K562 (cell line): ENCODE measurements around the gene TM4SF4. TPM values are rescaled to one million over a fixed set of nuclear protein-coding genes. Genes with fewer than 3 reads are reported as not detected.

Source experiments
- ATAC-seq: fragments of 200-7000 bp; cut with Tn5 transposase; 3 replicates; pipeline ENCODE4 v1.9.1; 2020; ENCODE audit warnings: moderate library complexity
- BruUV-seq: library from RNA; stranded (reverse); fragments of 400-500 nt; replicated peaks from 2 replicates; lab custom pipeline; 2021; lab: Mats Ljungman, UMichigan
- CTCF ChIA-PET: fragments of 300-600 bp; formaldehyde crosslinking; extraction: SDS; loops from one replicate; lab custom pipeline; 2021; ENCODE audit warnings: low intra/inter-chr PET ratio; lab: Yijun Ruan, JAX
- POLR2A ChIA-PET: fragments of 300-600, 350-650 bp; sonication (Branson Sonifier 250); formaldehyde crosslinking; extraction: SDS; loops from one replicate; lab custom pipeline; 2021; ENCODE audit warnings: antibody characterized with exemption, inconsistent platforms; lab: Yijun Ruan, JAX
- DNase-seq, 4 experiments: peaks; one replicate each; pipeline versions ENCODE4 v3.0.0 to v3.0.0-alpha.2; 2011 to 2018; ENCODE audit warnings: low spot score in 3 of 4, mixed read lengths in 3 of 4; ENCODE audit errors: extremely low read depth in 1 of 4
- FAIRE-seq: peaks from 2 replicates; lab custom pipeline; 2011; peaks lifted over from hg19 to GRCh38; lab: Jason Lieb, UNC
- H2AFZ ChIP-seq: 2 replicates; pipeline ENCODE4 v1.6.0; 2011; ENCODE audit warnings: low read depth, low read length, control low read depth, inconsistent platforms
- H3K27ac ChIP-seq: fragments of 200-600 bp; 3 replicates; pipeline ENCODE4 v1.8.0; 2011; ENCODE audit warnings: low read depth, mild to moderate bottlenecking, control low read depth, inconsistent platforms, low read length, moderate library complexity, mixed read lengths; ENCODE audit errors: extremely low read depth
- H3K27me3 ChIP-seq, 2 experiments: fragments of 300-600 bp in 1 of 2; 2 replicates in 1 of 2; 3 replicates in 1 of 2; pipeline versions ENCODE4 v1.6.0 to v1.8.0; 2011; ENCODE audit warnings: inconsistent platforms in 2 of 2, low read length in 2 of 2, mild to moderate bottlenecking in 1 of 2, mixed read lengths in 1 of 2, moderate library complexity in 1 of 2; ENCODE audit not compliant: control insufficient read depth in 2 of 2, insufficient read depth in 2 of 2
- H3K36me3 ChIP-seq: fragments of 300-600 bp; 3 replicates; pipeline ENCODE4 v1.8.0; 2011; ENCODE audit warnings: mild to moderate bottlenecking, low read length, inconsistent platforms; ENCODE audit not compliant: control insufficient read depth, insufficient read depth
- H3K4me1 ChIP-seq, 2 experiments: fragments of 200-600 bp in 1 of 2; replicated peaks in 1 of 2; 2 replicates in 1 of 2; 3 replicates in 1 of 2; pipeline versions ENCODE4 v1.5.1 to v1.8.0; 2011; ENCODE audit warnings: inconsistent platforms in 2 of 2, low read length in 2 of 2, mild to moderate bottlenecking in 1 of 2, mixed read lengths in 1 of 2, moderate library complexity in 1 of 2; ENCODE audit not compliant: control insufficient read depth in 2 of 2, insufficient read depth in 2 of 2
- H3K4me2 ChIP-seq: 2 replicates; pipeline ENCODE4 v1.6.1; 2011; ENCODE audit warnings: low read length, control low read depth, inconsistent platforms, mixed read lengths; ENCODE audit not compliant: insufficient read depth
- H3K4me3 ChIP-seq: fragments of 200-600 bp; sonication (generic), shearing (Covaris generic); 2 replicates; pipeline ENCODE4 v1.5.1; 2016; ENCODE audit warnings: control low read depth, inconsistent platforms
- H3K79me2 ChIP-seq: fragments of 200-600 bp; 3 replicates; pipeline ENCODE4 v1.8.0; 2011; ENCODE audit warnings: low read length, inconsistent platforms; ENCODE audit not compliant: control insufficient read depth, insufficient read depth
- H3K9ac ChIP-seq, 2 experiments: 2 replicates each; pipeline versions ENCODE4 v1.6.0 to v1.6.1; 2011; ENCODE audit warnings: low read depth in 2 of 2, low read length in 2 of 2, control low read depth in 1 of 2, inconsistent platforms in 1 of 2, mild to moderate bottlenecking in 1 of 2, mixed read lengths in 1 of 2; ENCODE audit not compliant: insufficient read depth in 1 of 2
- H3K9me1 ChIP-seq: one replicate; pipeline ENCODE4 v1.6.0; 2011; ENCODE audit warnings: inconsistent platforms, mild to moderate bottlenecking, low read length, moderate library complexity; ENCODE audit not compliant: control insufficient read depth, insufficient read depth
- H3K9me3 ChIP-seq: replicated peaks from 2 replicates; pipeline ENCODE4 v1.5.1; 2011; ENCODE audit warnings: low read depth, low read length, inconsistent platforms; ENCODE audit not compliant: control insufficient read depth, insufficient read depth
- H4K20me1 ChIP-seq: replicated peaks from 2 replicates; pipeline ENCODE4 v1.6.1; 2011; ENCODE audit warnings: low read length, inconsistent platforms, mixed read lengths; ENCODE audit not compliant: control insufficient read depth, insufficient read depth
- NR2C2 ChIP-seq, 2 experiments: fragments of 200-800 bp in 1 of 2; sonication (Bioruptor generic) in 1 of 2; sonication (generic) in 1 of 2; formaldehyde crosslinking in 1 of 2; IDR thresholded peaks; 2 replicates each; pipeline versions ENCODE4 v1.6.1 to v1.8.0; 2016 to 2022; ENCODE audit warnings: mild to moderate bottlenecking in 1 of 2, missing compliant biosample characterization in 1 of 2, missing genetic modification characterization in 1 of 2, missing genetic modification reagents in 1 of 2
- ZKSCAN3 ChIP-seq: fragments of 250-450 bp; sonication (Bioruptor Pico); IDR thresholded peaks from 2 replicates; pipeline ENCODE4 v1.4.0; 2020
- ZSCAN32 ChIP-seq: fragments of 450-650 bp; formaldehyde crosslinking; IDR thresholded peaks from 2 replicates; pipeline ENCODE4 v1.4.0; 2020; ENCODE audit warnings: mild to moderate bottlenecking, moderate library complexity
- WGBS: fragments of 100-300 bp; shearing (Covaris generic); methylation state at CpG from one replicate; pipeline ENCODE4 v1.1.6; 2016; ENCODE audit warnings: low coverage, mixed read lengths; ENCODE audit not compliant: insufficient coverage; ENCODE audit errors: missing lambda C conversion rate; 5-methylcytosine and 5-hydroxymethylcytosine counted together
- in situ Hi-C: fragments of 300-500 bp; cut with MboI; formaldehyde crosslinking; loops from 4 replicates; pipeline ENCODE4 v1.15.0; 2018; ENCODE audit warnings: inconsistent platforms, mixed read lengths
- intact Hi-C: fragments of 100-400 bp; cut with micrococcal nuclease; formaldehyde crosslinking; loops from 2 replicates; pipeline ENCODE4 v1.14.2; 2022
- polyA plus RNA-seq, 8 experiments: library from polyadenylated mRNA; depleted of rRNA in 4 of 8; stranded (reverse) in 5 of 8; unstranded in 3 of 8; fragments of >200 nt; fragmentation: Nextera tagmentation in 2 of 8; fragmentation: Illumina TruSeq in 1 of 8; extraction: Ambion mirVana in 2 of 8; extraction: Trizol in 1 of 8; gene quantifications; 2 replicates each; pipeline versions ENCODE4 v1.2.1 to v1.2.3, GENCODE V29; 2011 to 2014; ENCODE audit warnings: inconsistent platforms in 1 of 8, missing spikeins in 1 of 8
- total RNA-seq, 7 experiments: library from RNA; depleted of rRNA in 6 of 7; stranded (reverse); fragments of >200 nt in 6 of 7; fragmentation: Illumina TruSeq in 2 of 7; extraction: Trizol in 2 of 7; gene quantifications; 2 replicates each; pipeline versions ENCODE4 v1.2.1 to v1.2.3, GENCODE V29; 2011 to 2021; ENCODE audit warnings: low replicate concordance in 1 of 7
- TF ChIP-seq, protein P1 (sequence below): sonication (generic); formaldehyde crosslinking; IDR thresholded peaks from 2 replicates; pipeline ENCODE4 v1.8.0; 2022; ENCODE audit warnings: mild to moderate bottlenecking, missing genetic modification reagents

TM4SF4 gene
- total and polyA plus RNA-seq, 9 of the 15 experiments (the other 6 are each of a cell fraction or from before 2014, with no cell fraction given) = 0.31 TPM; not detected in 8

- Histone ChIP-seq H3K79me2 (no peaks in the 10 kb centered on the region), H3K4me1 (no peaks in the 10 kb centered on the region), H2AFZ (no peak overlapping the region), H3K36me3 (no peaks in the 10 kb centered on the region), H4K20me1 (no peaks in the 10 kb centered on the region)
- intact Hi-C loops = no loop called here
- WGBS = 3% methylated on average over 12 of the region's 13 CpGs
- CTCF ChIA-PET = no interaction called here
- no peak for FAIRE-seq
- no peak for TF ChIP-seq ZSCAN32 (CRISPR knock-in tag)
- TF ChIP-seq NR2C2 (CRISPR knock-in tag; IDR thresholded peaks at IDR 0.05) = no peak
- TF ChIP-seq NR2C2 (tag; IDR thresholded peaks at IDR 0.05) = no peak
- no peak for TF ChIP-seq ZKSCAN3
- TF ChIP-seq, protein P1, sequence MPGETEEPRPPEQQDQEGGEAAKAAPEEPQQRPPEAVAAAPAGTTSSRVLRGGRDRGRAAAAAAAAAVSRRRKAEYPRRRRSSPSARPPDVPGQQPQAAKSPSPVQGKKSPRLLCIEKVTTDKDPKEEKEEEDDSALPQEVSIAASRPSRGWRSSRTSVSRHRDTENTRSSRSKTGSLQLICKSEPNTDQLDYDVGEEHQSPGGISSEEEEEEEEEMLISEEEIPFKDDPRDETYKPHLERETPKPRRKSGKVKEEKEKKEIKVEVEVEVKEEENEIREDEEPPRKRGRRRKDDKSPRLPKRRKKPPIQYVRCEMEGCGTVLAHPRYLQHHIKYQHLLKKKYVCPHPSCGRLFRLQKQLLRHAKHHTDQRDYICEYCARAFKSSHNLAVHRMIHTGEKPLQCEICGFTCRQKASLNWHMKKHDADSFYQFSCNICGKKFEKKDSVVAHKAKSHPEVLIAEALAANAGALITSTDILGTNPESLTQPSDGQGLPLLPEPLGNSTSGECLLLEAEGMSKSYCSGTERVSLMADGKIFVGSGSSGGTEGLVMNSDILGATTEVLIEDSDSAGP (CRISPR knock-in tag) = no peak
- TF ChIP-seq, all 486 proteins: peak for 0
- H3K9ac ChIP-seq = no peak overlapping the region
- no peak overlapping the region for H3K27ac ChIP-seq
- no peaks in the 10 kb centered on the region for H3K9me1 ChIP-seq
- no peak for DNase-seq
- H3K9me3 ChIP-seq = no peaks in the 10 kb centered on the region
- peaks cover 7 to 17% of the 10 kb centered on the region in 2 experiments; a peak in 4 of 5 replicates for H3K27me3 ChIP-seq
- in situ Hi-C loops = no loop called here
- no peak overlapping the region for H3K4me2 ChIP-seq
- POLR2A ChIA-PET = interaction anchor here (0.6 kb wide), 1 partner anchor 454 kb away, joined by 3 read pairs; no protein-coding TSS in a partner anchor
- BruUV-seq = no TSS peak
- ATAC-seq = no peak
- H3K4me3 ChIP-seq = no peak overlapping the region
These were observed 73.6 kb downstream of the TM4SF4 start for GRCh38 chr3:149547954-149548668.
